ENCODE data around the gene AZIN2.
A peak's percentile ranks its signal among the peaks of the same experiment; 100 is the strongest.

AZIN2 gene

GRCh38 chr1:33157131-33157530 is 76.2 kb downstream of the AZIN2 start:
- DNase-seq, result no peak

- no peak for DNase-seq
Measured at GRCh38 chr1:33158366-33158765, 77.4 kb downstream of the AZIN2 start.

DNA sequence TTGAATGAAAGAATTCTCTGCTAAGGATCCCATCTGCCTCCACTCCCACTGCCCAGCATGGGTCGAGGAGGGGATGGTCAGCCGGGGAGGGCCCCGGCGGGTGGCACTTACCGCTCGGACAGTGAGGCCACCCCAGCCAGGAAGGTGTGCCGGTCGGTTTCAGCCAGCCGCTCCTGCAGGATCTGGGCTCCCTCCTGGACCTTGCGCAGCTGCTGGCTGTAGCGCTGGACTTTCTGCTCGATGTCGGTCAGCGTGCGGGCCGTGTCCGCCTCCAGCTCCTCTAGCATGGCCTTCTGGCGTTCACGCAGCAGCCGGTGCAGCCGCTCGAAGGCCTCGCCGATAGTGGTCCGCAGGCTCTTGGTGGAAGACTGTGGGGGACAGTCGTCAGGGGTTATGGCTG is 78.6 kb downstream of the AZIN2 start:
- no peak for DNase-seq

- no peak for DNase-seq
Measured at GRCh38 chr1:33161061-33161681, 80.2 kb downstream of the AZIN2 start.

DNA sequence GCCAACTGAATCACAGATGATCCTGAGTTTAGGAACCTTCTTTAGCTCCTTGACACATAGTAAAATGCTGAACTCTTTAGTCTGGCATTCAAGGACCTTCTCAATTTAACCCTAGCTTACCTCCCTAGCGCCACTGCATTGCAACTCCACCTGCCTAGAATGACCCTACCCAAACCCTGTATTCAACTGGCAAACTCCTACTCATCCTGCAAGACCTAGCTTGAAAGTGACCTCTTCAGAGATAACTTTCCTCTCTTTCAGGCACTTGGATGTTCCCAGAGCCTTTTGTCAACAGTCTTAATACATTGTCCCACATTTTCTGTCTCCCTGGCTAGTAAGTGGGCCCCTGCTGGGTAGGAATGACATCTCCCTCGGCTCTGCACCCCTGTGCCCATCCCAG is 81.2 kb downstream of the AZIN2 start:
- DNase-seq, result no peak

- DNase-seq, result peak; percentile 41
Measured at GRCh38 chr1:33163621-33164519, 82.9 kb downstream of the AZIN2 start.

GRCh38 chr1:33165209-33165608 is 84.3 kb downstream of the AZIN2 start:
- no peak for DNase-seq

DNA sequence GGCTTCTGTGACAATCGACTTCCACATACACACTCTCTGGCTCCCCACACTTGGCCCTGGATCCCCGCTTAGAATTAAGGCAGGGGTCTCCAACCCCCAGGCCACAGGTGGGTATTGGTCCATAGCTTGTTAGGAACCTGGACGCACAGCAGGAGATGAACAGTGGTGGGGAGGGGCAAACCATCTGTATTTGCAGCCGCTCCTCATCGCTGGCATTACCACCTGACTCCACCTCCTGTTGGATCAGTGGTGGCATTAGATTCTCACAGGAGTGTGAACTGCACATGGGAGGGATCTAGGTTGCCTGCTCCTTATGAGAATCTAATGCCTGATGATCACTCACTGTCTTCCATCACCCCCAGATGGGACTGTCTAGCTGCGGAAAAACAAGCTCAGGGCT is 84.9 kb downstream of the AZIN2 start:
- no peak for DNase-seq

DNA sequence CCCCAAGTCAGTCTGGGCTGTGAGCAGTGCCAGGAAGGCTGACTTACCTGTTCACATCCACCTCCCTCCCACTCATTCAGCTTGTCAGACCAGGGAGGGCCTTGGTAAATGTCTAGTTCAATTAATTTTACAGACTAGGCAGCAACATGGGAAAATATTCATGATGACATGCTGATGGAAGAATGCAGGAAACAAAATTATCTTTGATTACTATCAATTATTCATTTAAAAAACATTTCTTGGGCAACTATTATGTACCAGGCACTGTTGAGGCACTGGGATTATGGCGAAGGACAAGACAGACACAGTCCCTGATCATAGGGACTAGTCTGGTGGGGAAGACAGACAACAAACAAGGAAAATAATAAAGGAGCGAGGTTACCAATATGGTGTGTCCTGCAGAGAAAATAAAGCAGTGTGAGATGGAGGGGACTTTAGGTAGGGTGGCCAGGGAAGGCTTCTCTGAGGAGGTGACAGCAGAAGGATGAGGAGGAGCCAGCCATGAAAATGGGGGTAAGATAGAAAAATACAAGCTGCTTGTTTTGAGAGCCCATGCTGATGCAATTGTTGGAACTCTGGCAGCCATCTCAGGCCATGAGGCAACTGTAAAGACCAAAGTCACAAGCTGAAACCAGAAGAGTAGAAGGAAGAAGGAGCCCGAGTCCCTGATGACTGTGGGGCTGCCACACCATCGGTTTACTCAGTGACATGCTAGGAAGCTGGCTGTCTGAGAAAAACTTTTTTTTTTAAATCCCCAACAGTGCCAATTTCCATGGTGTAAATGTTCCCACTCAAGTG is 86.9 kb downstream of the AZIN2 start:
- DNase-seq, result no peak

- DNase-seq, result no peak
Measured at GRCh38 chr1:33168556-33169289, 87.8 kb downstream of the AZIN2 start.

GRCh38 chr1:33169290-33170055 is 88.5 kb downstream of the AZIN2 start:
- no peak for DNase-seq

Measured in kidney glomerular epithelial cell (primary cell).